ENCODE results near the gene WDR18. TPM values are rescaled to one million over a fixed set of nuclear protein-coding genes. Genes with fewer than 3 reads are reported as not detected.

The WDR18 gene
- polyA plus RNA-seq (ENCODE audit: insufficient read length), result 23.5 TPM

GRCh38 chr19:984165-984967, at the start of gene WDR18:
Gene WDR18 (plus strand): TSS chr19:984345. CDS start chr19:984354, 9 bp downstream.
- peak; percentile 59 for DNase-seq (ENCODE audit: low read depth)

- no peak for DNase-seq (ENCODE audit: low read depth)
Observed at GRCh38 chr19:934865-935479, 49.2 kb upstream of the WDR18 start.

GRCh38 chr19:936175-936546, 48.0 kb upstream of the WDR18 start:
- no peak for DNase-seq (ENCODE audit: low read depth)

GRCh38 chr19:937259-937694, 46.9 kb upstream of the WDR18 start:
- DNase-seq (ENCODE audit: low read depth), result no peak

- DNase-seq (ENCODE audit: low read depth), result no peak
Observed at GRCh38 chr19:938233-938923, 45.8 kb upstream of the WDR18 start.

GRCh38 chr19:939439-939838, 44.7 kb upstream of the WDR18 start:
- DNase-seq (ENCODE audit: low read depth), result no peak

- no peak for DNase-seq (ENCODE audit: low read depth)
Observed at GRCh38 chr19:939922-940321, 44.2 kb upstream of the WDR18 start.

GRCh38 chr19:940591-941291, 43.4 kb upstream of the WDR18 start:
- no peak for DNase-seq (ENCODE audit: low read depth)

- no peak for DNase-seq (ENCODE audit: low read depth)
Observed at GRCh38 chr19:941292-942132, 42.6 kb upstream of the WDR18 start.

GRCh38 chr19:942133-942645, 42.0 kb upstream of the WDR18 start:
- DNase-seq (ENCODE audit: low read depth), result no peak

GRCh38 chr19:943551-944170, 40.5 kb upstream of the WDR18 start:
- DNase-seq (ENCODE audit: low read depth), result no peak

- DNase-seq (ENCODE audit: low read depth), result no peak
Observed at GRCh38 chr19:944171-944567, 40.0 kb upstream of the WDR18 start.

GRCh38 chr19:944663-945241, 39.4 kb upstream of the WDR18 start:
- no peak for DNase-seq (ENCODE audit: low read depth)

- DNase-seq (ENCODE audit: low read depth), result no peak
Observed at GRCh38 chr19:945401-946252, 38.5 kb upstream of the WDR18 start.

GRCh38 chr19:947090-947706, 36.9 kb upstream of the WDR18 start:
- no peak for DNase-seq (ENCODE audit: low read depth)

GRCh38 chr19:947707-948539, 36.2 kb upstream of the WDR18 start:
- no peak for DNase-seq (ENCODE audit: low read depth)

GRCh38 chr19:948842-949496, 35.2 kb upstream of the WDR18 start:
- no peak for DNase-seq (ENCODE audit: low read depth)

All from forelimb muscle (tissue), 1 donor.